HL-60/S4 (cell line): Measurements from ENCODE around the gene POLDIP3.
"Not testable (repeated sequence)": the region's sequence is repeated elsewhere in the genome, so short reads cannot be mapped to it uniquely, and the experiment has no call there.

ENCODE experiments used
- in situ Hi-C: fragments of 300-500 bp; cut with MboI; formaldehyde crosslinking; loops from 2 replicates; pipeline ENCODE4 v1.14.3; 2022; ENCODE audit warnings: low sequenced_read_pairs

Gene POLDIP3

GRCh38 chr22:42561856-42562255 is 52.8 kb downstream of the POLDIP3 start:
- in situ Hi-C loops, result no loop called here

- in situ Hi-C loops, result no loop called here
Observed at GRCh38 chr22:42560781-42561180, 53.9 kb downstream of the POLDIP3 start.

GRCh38 chr22:42560381-42560780 is 54.3 kb downstream of the POLDIP3 start:
- in situ Hi-C loops, result no loop called here

GRCh38 chr22:42553475-42554361 is 61.0 kb downstream of the POLDIP3 start, which contains the start of gene SERHL2:
Gene SERHL2, plus strand, starts transcription at chr22:42553956. Its CDS starts 65 bp downstream, at chr22:42554021.
- in situ Hi-C loops, result no loop called here

GRCh38 chr22:42552294-42552647 is 62.4 kb downstream of the POLDIP3 start:
- in situ Hi-C loops, result not testable (repeated sequence)

GRCh38 chr22:42549331-42550060 is 65.2 kb downstream of the POLDIP3 start:
- in situ Hi-C loops, result no loop called here

- in situ Hi-C loops, result no loop called here
Observed at GRCh38 chr22:42548597-42549330, 65.9 kb downstream of the POLDIP3 start.

GRCh38 chr22:42548126-42548525 is 66.6 kb downstream of the POLDIP3 start:
- in situ Hi-C loops, result not testable (repeated sequence)

- in situ Hi-C loops, result no loop called here
Observed at GRCh38 chr22:42547562-42547961, 67.1 kb downstream of the POLDIP3 start.

- in situ Hi-C loops, result no loop called here
Observed at GRCh38 chr22:42544686-42545085, 70.0 kb downstream of the POLDIP3 start.

- in situ Hi-C loops, result not testable (repeated sequence)
Observed at GRCh38 chr22:42539236-42539771, 75.4 kb downstream of the POLDIP3 start.

- in situ Hi-C loops, result not testable (repeated sequence)
Observed at GRCh38 chr22:42537199-42537831, 77.4 kb downstream of the POLDIP3 start.

- in situ Hi-C loops, result not testable (repeated sequence)
Observed at GRCh38 chr22:42536634-42537033, 78.0 kb downstream of the POLDIP3 start.

GRCh38 chr22:42536166-42536565 is 78.5 kb downstream of the POLDIP3 start:
- in situ Hi-C loops, result no loop called here

GRCh38 chr22:42535082-42535731 is 79.5 kb downstream of the POLDIP3 start:
- in situ Hi-C loops, result not testable (repeated sequence)
